Activated T-cell treated with anti-CD3 and anti-CD28 coated beads for 48 hours (primary cell): Measurements from ENCODE around the gene ZKSCAN3.
A peak's percentile ranks its signal among the peaks of the same experiment; 100 is the strongest.
"Not testable (repeated sequence)": the region's sequence is repeated elsewhere in the genome, so short reads cannot be mapped to it uniquely, and the experiment has no call there.

Experiments
- DNase-seq: peaks from one replicate; pipeline ENCODE4 v3.0.0-alpha.2; 2020; ENCODE audit warnings: low read depth

ZKSCAN3 gene

GRCh38 chr6:28343898-28344677 lies 5.7 kb upstream of the ZKSCAN3 start:
- no peak for DNase-seq

- DNase-seq = no peak
These were observed 4.5 kb upstream of the ZKSCAN3 start for GRCh38 chr6:28345201-28345600.

GRCh38 chr6:28347119-28347518 lies 2.6 kb upstream of the ZKSCAN3 start:
- DNase-seq = no peak

- no peak for DNase-seq
These were observed 329 bp upstream of the ZKSCAN3 start for GRCh38 chr6:28349344-28349891.

GRCh38 chr6:28351087-28351486 lies 1.3 kb downstream of the ZKSCAN3 start:
- DNase-seq = no peak

GRCh38 chr6:28351493-28351925 lies 1.8 kb downstream of the ZKSCAN3 start:
- no peak for DNase-seq

- no peak for DNase-seq
These were observed 3.6 kb downstream of the ZKSCAN3 start for GRCh38 chr6:28353356-28353755.

- DNase-seq = no peak
These were observed 4.4 kb downstream of the ZKSCAN3 start for GRCh38 chr6:28353981-28354676.

GRCh38 chr6:28354688-28355554 lies 5.2 kb downstream of the ZKSCAN3 start:
- DNase-seq = no peak

- DNase-seq = peak; percentile 29
These were observed 6.3 kb downstream of the ZKSCAN3 start for GRCh38 chr6:28355743-28356665.

GRCh38 chr6:28356666-28357020 lies 6.9 kb downstream of the ZKSCAN3 start:
- DNase-seq = no peak

- DNase-seq = no peak
These were observed 7.3 kb downstream of the ZKSCAN3 start for GRCh38 chr6:28357036-28357435.

- not testable (repeated sequence) for DNase-seq
These were observed 9.8 kb downstream of the ZKSCAN3 start for GRCh38 chr6:28359562-28359961.

- DNase-seq = no peak
These were observed 11.2 kb downstream of the ZKSCAN3 start for GRCh38 chr6:28360961-28361360.

GRCh38 chr6:28365590-28365989 lies 15.8 kb downstream of the ZKSCAN3 start:
- not testable (repeated sequence) for DNase-seq

- no peak for DNase-seq
These were observed 18.8 kb downstream of the ZKSCAN3 start for GRCh38 chr6:28368522-28368921.

GRCh38 chr6:28369463-28369862 lies 19.7 kb downstream of the ZKSCAN3 start:
- no peak for DNase-seq

GRCh38 chr6:28370440-28370839 lies 20.7 kb downstream of the ZKSCAN3 start:
- no peak for DNase-seq

- DNase-seq = no peak
These were observed 21.5 kb downstream of the ZKSCAN3 start for GRCh38 chr6:28371280-28371679.

- DNase-seq = no peak
These were observed 22.1 kb downstream of the ZKSCAN3 start for GRCh38 chr6:28371706-28372451.
